ENCODE data around the gene LGALS3BP. TPM values are rescaled to one million over a fixed set of nuclear protein-coding genes. Genes with fewer than 3 reads are reported as not detected.
A peak's percentile ranks its signal among the peaks of the same experiment; 100 is the strongest.

Gene LGALS3BP
- total RNA-seq, 3 donors from 2014 or later: 14.5 to 32.1 (median 29.9) TPM

DNA sequence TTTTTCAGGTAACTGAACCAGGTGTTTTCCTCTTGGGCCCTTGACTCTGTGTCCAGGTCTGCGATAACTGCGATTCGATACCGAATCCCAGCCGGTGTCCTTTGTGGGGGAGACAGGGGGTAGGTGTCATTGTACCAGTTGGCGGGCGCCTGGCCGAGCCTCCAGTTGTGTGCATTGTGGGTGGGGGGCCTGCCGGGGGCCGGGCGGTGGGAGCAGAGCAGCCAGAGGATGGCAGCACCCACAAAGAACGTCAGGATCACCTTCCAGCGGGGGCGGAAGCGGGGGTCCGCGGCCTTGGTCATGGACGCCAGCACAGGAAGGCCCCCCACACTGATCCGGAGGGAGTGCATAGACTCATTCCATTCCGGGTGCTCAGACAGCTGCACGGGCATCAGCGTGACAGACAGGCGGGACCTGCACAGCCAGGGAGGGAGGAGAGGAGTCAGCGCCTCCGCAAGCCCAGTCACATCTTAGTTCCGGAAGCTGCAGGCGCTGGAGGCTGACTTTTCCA lies 17.6 kb upstream of the LGALS3BP start:
- ATAC-seq: no peak
- Mint-ChIP-seq H3K4me3 (no peak overlapping the region), H3K27me3 (ENCODE audit: low read depth) (no peaks in the 10 kb centered on the region), H3K9me3 (no peaks in the 10 kb centered on the region), H3K36me3 (ENCODE audit: insufficient read depth) (peaks cover 23% of the 10 kb centered on the region), H3K4me1 (ENCODE audit: low read depth) (peaks cover 5% of the 10 kb centered on the region)
- no peak for DNase-seq

DNA sequence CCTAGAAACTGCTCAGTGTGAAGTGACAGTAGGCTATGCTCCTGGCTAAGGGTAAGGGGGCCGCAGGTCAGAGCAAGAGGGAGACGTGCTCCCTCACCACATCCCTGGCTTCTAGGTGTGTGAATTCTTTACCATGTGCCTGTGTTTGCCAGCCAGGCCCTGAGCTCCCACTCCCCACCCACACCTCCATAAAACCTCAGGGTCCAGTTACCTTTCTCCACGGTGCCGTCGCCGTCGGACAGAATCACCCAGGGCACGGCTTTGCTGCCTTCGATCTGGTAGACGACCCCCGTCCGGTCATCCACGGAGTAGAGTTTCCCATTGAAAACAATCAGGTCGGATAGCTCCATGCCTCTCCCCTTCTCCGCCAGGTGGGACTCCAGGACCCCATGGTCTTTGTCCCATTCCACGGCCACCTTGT lies 17.1 kb upstream of the LGALS3BP start:
- no peak for DNase-seq
- Mint-ChIP-seq H3K27me3 (ENCODE audit: low read depth) (no peaks in the 10 kb centered on the region), H3K4me3 (no peak overlapping the region), H3K4me1 (ENCODE audit: low read depth) (peaks cover 5% of the 10 kb centered on the region), H3K9me3 (no peaks in the 10 kb centered on the region), H3K36me3 (ENCODE audit: insufficient read depth) (peaks cover 23% of the 10 kb centered on the region)
- ATAC-seq: no peak

DNA sequence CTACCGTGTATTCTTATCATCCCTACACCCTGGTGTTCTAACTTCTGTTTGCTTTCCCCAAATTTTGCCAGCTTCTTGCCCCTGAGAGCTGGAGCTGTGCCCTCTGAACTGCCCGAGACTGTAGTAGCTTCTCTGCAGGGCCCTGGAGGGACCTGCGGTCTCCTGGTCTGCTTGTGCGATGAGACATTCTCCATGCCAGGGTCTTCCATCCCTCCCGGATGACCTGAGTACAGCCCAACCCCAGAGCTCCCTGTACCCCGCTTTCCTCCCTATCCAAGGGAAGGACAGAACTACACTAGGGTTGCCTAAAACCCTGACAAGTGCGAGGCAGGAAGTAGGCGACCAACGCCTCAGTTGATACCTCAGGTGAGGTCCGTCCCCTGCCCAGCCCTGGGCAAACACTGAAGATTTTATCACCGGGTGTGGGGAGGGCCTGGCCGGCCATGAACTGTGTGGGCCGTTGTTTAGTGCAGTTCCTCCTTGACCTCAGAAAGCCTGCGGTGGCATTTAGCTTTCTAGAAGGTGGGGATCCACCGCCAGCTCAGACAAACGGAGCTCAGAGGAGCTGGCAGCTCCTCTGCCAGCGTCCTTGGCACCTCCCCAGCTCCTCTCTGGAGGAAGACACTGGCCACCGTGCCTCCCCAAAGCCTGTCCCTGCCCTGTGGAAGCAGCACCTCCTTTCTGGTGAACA lies 16.2 kb upstream of the LGALS3BP start:
- Mint-ChIP-seq H3K4me3 (no peak overlapping the region), H3K9me3 (no peaks in the 10 kb centered on the region), H3K27me3 (ENCODE audit: low read depth) (no peaks in the 10 kb centered on the region), H3K4me1 (ENCODE audit: low read depth) (peaks cover 5% of the 10 kb centered on the region), H3K36me3 (ENCODE audit: insufficient read depth) (peaks cover 28% of the 10 kb centered on the region)
- DNase-seq: no peak
- no peak for ATAC-seq

DNA sequence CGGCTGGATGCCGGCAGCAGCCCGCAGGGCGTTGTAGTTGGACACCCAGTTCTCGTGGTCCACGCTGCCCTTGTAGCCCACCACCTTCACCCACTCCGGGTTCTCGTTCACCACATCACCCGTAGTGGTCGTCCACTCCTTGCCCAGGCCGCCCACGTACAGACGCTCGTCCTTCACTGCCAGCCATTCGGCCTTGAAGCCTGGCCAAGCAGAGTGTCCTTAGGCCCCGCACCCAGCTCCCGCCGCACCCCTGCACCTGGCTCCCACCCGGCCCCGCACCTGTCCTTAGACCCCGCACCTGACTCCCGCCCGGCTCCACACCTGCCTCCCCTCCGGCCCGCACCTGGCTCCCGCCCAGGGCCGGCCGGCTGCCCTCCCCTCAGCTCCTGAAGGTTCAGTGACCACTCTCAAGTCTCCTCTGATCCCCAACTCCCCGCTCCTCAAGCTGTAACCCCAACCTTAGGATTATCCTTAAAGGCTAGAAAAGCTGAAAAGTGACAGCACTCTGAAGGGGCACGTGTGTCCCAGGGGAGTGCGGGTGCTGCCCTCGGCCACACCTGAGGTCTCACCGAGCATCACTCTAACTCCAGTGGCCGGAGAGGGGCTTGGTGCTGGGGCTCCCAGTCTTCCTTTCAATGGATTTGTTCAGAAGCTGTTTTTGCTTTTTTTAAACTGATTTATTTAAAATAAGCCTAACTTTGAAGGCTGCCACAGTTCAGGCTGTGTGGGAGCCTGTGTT lies 15.5 kb upstream of the LGALS3BP start:
- Mint-ChIP-seq H3K27me3 (ENCODE audit: low read depth) (no peaks in the 10 kb centered on the region), H3K36me3 (ENCODE audit: insufficient read depth) (peaks cover 30% of the 10 kb centered on the region), H3K4me1 (ENCODE audit: low read depth) (peaks cover 5% of the 10 kb centered on the region), H3K4me3 (no peak overlapping the region), H3K9me3 (no peaks in the 10 kb centered on the region)
- DNase-seq: no peak
- no peak for ATAC-seq

DNA sequence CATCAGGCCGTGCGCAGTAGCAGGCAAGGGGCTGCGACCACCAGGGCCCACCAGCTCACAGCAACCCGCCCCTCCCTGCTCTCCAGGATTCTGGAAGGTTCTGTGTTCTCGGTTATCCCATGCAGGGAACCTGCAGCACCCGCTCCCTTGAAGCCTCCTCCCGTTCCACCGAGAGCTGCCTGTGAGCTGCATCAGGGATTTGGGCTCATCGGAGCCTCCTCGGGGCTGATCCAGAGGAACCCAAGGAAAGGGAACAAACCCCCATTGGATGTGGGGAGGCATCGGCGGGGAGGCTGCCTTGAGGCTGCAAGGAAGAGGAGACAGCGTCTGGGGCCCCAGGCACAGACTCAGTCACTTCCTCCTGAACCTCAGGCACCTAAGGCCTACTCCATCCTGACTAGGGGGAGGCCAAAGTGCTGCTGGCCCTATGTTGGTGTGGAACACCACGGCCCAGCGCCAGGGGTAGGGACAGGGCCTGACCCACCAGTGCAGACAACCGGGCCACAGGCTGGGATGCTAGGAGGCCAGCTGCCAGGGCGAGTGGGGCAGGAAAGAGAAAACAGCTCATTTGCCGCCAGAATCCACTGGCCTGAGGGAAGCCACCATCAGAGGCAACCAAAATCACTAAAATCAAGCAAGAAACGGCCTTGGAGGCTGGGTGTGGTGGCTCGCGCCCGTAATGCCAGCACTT lies 14.4 kb upstream of the LGALS3BP start:
- H3K36me3 Mint-ChIP-seq (ENCODE audit: insufficient read depth): peaks cover 28% of the 10 kb centered on the region
- ATAC-seq (no peak), DNase-seq (no peak)
- no peak overlapping the region for H3K4me3 Mint-ChIP-seq
- no peaks in the 10 kb centered on the region for H3K27me3 Mint-ChIP-seq (ENCODE audit: low read depth)
- H3K9me3 Mint-ChIP-seq: no peaks in the 10 kb centered on the region
- H3K4me1 Mint-ChIP-seq (ENCODE audit: low read depth): peaks cover 5% of the 10 kb centered on the region

DNA sequence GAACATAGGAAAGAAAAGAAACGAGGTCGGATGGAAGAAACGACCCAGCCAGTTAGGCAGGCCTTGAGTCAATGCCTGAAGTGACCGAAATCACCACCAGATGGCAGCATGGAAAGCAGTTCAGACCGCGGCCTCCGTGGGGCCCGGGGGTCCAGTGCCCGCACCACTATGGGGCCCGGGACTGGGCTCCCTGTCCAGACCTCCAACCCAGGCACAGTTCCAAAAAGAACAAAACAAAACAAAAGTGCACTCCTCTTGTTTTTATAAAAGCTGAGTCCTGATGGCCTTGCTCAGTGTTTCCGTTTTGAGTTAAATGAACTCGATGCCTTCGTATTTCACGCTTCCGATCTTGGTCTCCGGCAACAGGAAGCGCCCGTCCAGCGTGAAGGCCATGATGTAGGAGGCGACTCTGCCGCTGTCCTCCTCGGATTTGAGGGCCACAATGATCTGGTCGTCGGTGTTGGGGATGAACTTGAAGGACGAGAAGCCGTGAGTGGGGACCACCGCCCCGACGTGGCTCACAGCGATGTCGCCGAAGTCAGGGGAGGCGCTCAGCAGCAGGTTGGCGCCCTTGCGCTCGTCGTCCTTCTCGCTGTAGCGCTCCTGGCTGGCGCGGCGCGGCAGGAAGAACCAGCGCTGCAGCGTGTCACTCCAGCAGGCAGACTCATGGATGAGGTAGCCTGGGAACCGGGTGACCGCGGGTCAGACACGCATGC lies 13.7 kb upstream of the LGALS3BP start:
- DNase-seq (peak; percentile 40), ATAC-seq (peak; percentile 73 to 80)
- Mint-ChIP-seq H3K27me3 (ENCODE audit: low read depth) (no peaks in the 10 kb centered on the region), H3K4me1 (ENCODE audit: low read depth) (peaks cover 5% of the 10 kb centered on the region), H3K36me3 (ENCODE audit: insufficient read depth) (peaks cover 28% of the 10 kb centered on the region), H3K9me3 (no peaks in the 10 kb centered on the region), H3K4me3 (no peak overlapping the region)

DNA sequence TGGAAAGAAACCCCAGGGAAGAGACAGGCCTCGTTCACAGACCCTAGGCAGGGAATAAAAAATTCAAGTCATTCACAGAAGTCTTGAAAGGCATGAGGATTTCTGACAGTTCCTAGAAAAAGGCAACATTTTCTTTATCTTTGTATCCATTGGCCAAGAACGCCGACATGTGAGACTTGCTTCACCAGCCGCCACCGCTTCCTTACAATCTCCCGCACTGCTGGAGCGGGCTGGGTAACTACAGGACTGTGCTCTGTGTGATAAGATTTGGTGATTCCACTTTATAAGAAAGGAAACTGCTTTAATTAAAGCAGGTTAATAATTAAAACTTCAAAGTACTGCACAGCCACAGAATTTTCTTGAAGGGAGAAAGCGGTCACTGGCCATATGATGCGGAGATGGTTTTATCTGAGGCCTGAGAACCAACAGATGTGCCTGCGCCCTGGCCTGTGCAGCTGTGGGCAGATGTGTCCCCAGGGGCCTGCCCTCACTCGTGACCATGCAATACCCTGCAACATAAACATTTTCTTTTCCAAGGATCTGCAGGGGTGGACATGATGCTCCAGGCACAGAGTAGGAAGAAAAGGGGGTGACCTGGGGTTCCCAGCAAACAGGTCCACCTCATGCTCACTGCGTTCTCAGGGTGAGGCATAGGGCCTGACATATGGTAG lies 13.0 kb upstream of the LGALS3BP start:
- Mint-ChIP-seq H3K36me3 (ENCODE audit: insufficient read depth) (peaks cover 28% of the 10 kb centered on the region), H3K4me3 (no peak overlapping the region), H3K27me3 (ENCODE audit: low read depth) (no peaks in the 10 kb centered on the region), H3K4me1 (ENCODE audit: low read depth) (peaks cover 5% of the 10 kb centered on the region), H3K9me3 (no peaks in the 10 kb centered on the region)
- DNase-seq: no peak
- ATAC-seq: no peak

DNA sequence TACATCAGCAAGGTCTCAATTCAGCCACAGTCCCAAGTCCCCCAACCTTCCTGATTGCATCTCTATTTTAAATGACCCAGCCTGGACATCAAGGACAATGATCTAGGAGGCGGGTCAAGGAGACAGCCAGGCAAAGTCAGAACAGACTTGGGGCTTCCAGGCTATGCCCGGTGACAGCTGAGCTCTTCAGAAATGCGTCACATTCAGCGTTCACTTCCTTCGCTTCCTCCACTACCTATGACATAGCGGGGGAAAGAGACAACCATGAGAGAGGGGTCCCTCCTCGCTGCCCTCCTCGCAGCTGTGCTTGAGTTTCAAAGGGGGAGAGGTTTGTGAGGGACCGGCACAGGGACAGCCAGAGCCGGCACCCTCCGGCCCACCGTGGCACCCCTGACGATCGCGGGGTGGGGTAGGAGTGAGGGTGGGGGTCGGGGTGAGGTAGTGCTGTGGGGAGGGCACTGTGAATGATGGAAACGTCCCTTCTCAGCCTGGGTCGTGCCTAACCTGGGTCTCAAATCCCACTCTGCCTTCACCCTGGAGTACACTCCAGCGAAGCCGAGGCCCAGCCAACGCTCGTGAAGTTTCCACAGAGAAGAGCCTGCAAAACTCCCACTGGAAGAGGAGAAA lies 12.3 kb upstream of the LGALS3BP start:
- Mint-ChIP-seq H3K4me1 (ENCODE audit: low read depth) (peaks cover 10% of the 10 kb centered on the region), H3K27me3 (ENCODE audit: low read depth) (no peaks in the 10 kb centered on the region), H3K9me3 (no peaks in the 10 kb centered on the region), H3K36me3 (ENCODE audit: insufficient read depth) (peaks cover 28% of the 10 kb centered on the region), H3K4me3 (no peak overlapping the region)
- DNase-seq (no peak), ATAC-seq (no peak)

DNA sequence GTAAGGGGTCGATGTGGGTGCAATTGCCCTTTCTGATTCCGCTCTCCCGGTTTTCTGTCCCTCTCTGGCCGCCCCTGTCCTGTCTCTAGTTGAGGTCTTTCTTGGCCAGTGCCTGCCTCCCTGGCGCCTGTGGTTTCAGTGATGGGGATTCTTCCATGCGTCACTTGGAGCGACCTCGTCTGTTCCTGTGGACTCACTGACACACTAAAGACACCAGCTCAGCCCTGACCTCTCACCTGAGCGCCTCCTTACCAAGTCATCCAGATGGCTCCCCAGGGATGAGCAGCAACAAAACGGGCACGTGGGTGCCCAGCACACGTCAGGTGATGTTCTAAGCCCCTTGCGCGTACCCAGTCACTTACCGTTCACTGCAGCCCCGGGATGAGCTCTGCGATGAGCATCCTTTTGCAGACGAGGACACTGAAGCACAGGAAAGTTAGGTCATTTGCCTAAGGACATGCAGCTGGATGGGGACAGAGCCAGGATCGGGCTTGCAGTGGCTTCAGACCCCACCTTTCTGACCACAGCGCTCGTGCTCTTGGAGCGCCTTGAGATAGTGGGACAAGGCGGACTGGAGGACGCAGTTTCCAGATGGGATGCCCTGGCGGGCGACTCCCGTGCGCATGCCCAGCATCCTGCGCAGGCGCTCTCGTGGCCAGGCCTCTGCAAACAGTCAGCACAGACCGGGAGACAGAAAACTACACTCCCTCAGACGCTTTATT lies 11.5 kb upstream of the LGALS3BP start:
- no peak overlapping the region for H3K4me3 Mint-ChIP-seq
- ATAC-seq: no peak
- H3K4me1 Mint-ChIP-seq (ENCODE audit: low read depth): peaks cover 19% of the 10 kb centered on the region
- no peaks in the 10 kb centered on the region for H3K9me3 Mint-ChIP-seq
- H3K27me3 Mint-ChIP-seq (ENCODE audit: low read depth): no peaks in the 10 kb centered on the region
- peaks cover 25% of the 10 kb centered on the region for H3K36me3 Mint-ChIP-seq (ENCODE audit: insufficient read depth)
- DNase-seq: no peak

DNA sequence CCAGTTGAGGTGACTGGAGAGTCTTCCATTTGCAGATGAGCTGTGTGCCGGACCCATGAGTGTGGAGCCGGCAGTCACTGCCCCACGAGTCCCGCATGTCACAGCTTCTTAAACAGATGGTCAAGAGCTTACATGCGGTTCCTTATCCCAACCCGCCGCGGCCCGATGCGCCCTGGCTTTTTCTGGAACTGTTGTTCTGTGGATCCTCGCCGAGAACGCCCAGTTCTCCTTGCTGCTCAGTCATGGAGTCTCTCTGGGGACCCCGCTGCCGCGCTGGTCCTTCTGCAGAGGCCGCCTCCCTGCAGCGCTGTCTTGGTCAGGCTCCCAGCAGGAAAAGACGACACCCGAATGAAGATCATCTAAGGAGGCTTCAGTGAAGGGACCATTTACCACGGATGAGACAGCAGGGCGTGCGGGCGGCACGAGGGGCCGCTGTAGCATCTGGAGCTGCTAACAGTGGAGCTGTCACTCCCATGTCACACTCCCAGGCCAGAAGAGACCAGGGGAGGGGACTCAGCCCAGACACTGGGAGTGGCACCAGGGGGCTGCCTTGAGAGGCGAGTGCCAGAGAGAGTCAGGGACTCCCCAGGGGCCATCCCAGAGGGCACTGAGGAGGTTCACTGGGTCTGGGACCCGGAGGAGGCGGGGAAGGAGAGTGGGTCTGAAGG lies 10.8 kb upstream of the LGALS3BP start:
- Mint-ChIP-seq H3K9me3 (no peaks in the 10 kb centered on the region), H3K36me3 (ENCODE audit: insufficient read depth) (peaks cover 22% of the 10 kb centered on the region), H3K4me3 (no peak overlapping the region), H3K4me1 (ENCODE audit: low read depth) (peaks cover 24% of the 10 kb centered on the region), H3K27me3 (ENCODE audit: low read depth) (no peaks in the 10 kb centered on the region)
- ATAC-seq (no peak), DNase-seq (no peak)

DNA sequence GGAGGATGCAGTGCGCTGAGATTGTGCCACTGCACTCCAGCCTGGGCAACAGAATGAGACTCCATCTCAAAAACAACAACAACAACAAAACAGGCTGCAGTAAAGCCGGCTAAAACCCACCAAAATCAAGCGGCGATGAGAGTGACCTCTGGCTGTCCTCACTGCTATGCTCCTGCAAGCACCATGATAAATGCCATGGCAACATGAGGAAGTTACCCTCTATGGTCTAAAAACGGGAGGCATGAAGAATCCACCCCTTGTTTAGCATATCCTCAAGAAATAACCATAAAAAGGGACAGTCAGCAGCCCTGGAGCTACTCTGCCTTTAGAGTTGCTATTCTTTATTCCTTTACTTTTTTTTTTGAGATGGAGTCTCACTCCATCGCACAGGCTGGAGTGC lies 8.4 kb upstream of the LGALS3BP start:
- peaks cover 1% of the 10 kb centered on the region for H3K27me3 Mint-ChIP-seq (ENCODE audit: low read depth)
- H3K4me3 Mint-ChIP-seq: no peak overlapping the region
- ATAC-seq (no peak), DNase-seq (no peak)
- peaks cover 19% of the 10 kb centered on the region for H3K36me3 Mint-ChIP-seq (ENCODE audit: insufficient read depth)
- H3K9me3 Mint-ChIP-seq: no peaks in the 10 kb centered on the region
- peaks cover 19% of the 10 kb centered on the region for H3K4me1 Mint-ChIP-seq (ENCODE audit: low read depth)

DNA sequence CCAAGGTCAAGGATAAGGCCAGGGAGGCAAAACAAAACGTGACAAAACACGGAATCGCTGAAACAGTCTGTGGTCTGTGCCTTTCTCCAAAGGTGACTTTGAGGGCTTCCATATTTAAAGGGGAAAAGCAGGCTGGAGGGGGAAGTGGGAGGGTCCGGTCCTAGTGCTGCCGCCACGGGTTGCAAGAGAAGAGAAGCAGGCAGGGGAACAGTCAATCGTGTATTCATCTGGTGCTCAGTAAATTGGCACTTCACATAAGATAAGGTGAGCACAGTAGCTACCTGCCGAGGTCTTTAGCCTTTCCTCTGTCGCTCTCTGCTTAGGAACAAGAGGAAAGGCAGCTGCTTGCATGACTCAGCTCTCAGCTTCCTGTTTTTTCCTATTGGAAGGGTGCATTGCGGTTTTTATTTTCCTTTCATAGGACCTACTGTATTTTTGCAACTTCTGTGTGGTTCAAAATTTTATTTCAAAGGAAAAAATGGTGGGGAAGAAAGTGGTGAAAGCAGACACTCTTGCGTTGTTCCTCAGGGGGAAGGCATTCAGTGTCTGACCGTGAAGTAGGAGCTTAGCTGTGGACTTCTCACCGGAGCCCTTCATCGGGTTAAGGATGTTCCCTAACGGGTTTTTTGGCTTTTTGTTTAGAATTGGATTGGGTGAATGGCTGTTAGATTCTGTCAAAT lies 7.1 kb upstream of the LGALS3BP start:
- no peaks in the 10 kb centered on the region for H3K9me3 Mint-ChIP-seq
- DNase-seq (no peak), ATAC-seq (peak in 1 of 2 donors; percentile 25)
- H3K4me1 Mint-ChIP-seq (ENCODE audit: low read depth): peaks cover 19% of the 10 kb centered on the region
- peak overlapping the region; percentile 43 for H3K4me3 Mint-ChIP-seq
- H3K27me3 Mint-ChIP-seq (ENCODE audit: low read depth): peaks cover 1% of the 10 kb centered on the region
- H3K36me3 Mint-ChIP-seq (ENCODE audit: insufficient read depth): peaks cover 13% of the 10 kb centered on the region
